ENCODE measurements around the gene IFT57. TPM values are rescaled to one million over a fixed set of nuclear protein-coding genes. Genes with fewer than 3 reads are reported as not detected.

The IFT57 gene
- total RNA-seq, 6 experiments from 2014 or later, result 53.6 to 65.3 (median 58.7) TPM

DNA sequence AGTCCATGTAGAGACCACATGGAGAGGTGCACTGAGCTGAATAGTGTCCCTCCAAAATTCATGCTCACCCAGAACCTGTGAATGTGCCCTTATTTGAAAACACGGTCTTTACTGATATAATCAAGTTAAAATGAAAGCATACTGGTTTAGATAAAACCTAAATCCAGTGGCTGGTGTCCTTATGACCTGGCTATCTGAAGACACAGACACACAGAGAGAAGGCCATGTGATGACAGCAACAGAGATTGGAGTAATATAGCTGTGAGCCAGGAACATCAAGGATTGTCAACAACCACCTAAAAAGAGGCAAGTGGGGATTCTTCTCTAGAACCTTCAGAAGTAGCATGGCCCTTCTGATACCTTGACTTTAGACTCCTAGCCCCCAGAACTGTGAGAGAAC lies 76.6 kb downstream of the IFT57 start:
- H3K27ac Mint-ChIP-seq, result no peak overlapping the region

DNA sequence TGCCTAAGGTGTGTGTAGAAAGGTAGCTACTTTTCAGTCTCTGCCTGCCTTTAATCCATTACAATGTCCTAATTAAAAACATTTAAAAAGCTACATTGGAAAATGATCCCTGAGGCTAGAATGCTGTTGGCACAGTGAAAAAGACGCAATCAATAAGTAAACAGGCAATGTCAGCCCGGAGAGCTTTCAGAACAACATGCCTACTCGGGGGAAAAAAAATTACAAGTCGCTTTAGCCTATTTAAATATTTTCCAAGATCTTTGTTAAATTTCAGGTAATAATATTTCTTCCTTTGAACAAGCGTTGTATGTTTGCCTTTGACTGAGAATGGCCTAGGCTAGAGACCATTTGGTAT lies 84.8 kb downstream of the IFT57 start:
- no peaks in the 10 kb centered on the region for H3K9me3 Mint-ChIP-seq
- H3K27me3 Mint-ChIP-seq (ENCODE audit: insufficient read depth), result peaks cover 2% of the 10 kb centered on the region
- no peak for DNase-seq
- peaks cover 21% of the 10 kb centered on the region for H3K4me1 Mint-ChIP-seq (ENCODE audit: low read depth)
- no peak overlapping the region for H3K27ac Mint-ChIP-seq
- TF ChIP-seq, protein P1, sequence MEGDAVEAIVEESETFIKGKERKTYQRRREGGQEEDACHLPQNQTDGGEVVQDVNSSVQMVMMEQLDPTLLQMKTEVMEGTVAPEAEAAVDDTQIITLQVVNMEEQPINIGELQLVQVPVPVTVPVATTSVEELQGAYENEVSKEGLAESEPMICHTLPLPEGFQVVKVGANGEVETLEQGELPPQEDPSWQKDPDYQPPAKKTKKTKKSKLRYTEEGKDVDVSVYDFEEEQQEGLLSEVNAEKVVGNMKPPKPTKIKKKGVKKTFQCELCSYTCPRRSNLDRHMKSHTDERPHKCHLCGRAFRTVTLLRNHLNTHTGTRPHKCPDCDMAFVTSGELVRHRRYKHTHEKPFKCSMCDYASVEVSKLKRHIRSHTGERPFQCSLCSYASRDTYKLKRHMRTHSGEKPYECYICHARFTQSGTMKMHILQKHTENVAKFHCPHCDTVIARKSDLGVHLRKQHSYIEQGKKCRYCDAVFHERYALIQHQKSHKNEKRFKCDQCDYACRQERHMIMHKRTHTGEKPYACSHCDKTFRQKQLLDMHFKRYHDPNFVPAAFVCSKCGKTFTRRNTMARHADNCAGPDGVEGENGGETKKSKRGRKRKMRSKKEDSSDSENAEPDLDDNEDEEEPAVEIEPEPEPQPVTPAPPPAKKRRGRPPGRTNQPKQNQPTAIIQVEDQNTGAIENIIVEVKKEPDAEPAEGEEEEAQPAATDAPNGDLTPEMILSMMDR (IDR thresholded peaks at IDR 0.05), result no peak
- H3K4me3 Mint-ChIP-seq, result no peak overlapping the region
- H3K36me3 Mint-ChIP-seq (ENCODE audit: low read depth), result no peaks in the 10 kb centered on the region

More for the DNA sequence above, 76.6 kb downstream of the IFT57 start:
- Mint-ChIP-seq H3K27me3 (ENCODE audit: insufficient read depth) (peaks cover 5% of the 10 kb centered on the region), H3K36me3 (ENCODE audit: low read depth) (peaks cover 5% of the 10 kb centered on the region; the same call in 1 of the 2 replicates), H3K9me3 (peaks cover 11% of the 10 kb centered on the region), H3K4me3 (no peak overlapping the region), H3K4me1 (ENCODE audit: low read depth) (no peaks in the 10 kb centered on the region)
- TF ChIP-seq, protein P1 (IDR thresholded peaks at IDR 0.05), result no peak
- DNase-seq, result no peak

DNA sequence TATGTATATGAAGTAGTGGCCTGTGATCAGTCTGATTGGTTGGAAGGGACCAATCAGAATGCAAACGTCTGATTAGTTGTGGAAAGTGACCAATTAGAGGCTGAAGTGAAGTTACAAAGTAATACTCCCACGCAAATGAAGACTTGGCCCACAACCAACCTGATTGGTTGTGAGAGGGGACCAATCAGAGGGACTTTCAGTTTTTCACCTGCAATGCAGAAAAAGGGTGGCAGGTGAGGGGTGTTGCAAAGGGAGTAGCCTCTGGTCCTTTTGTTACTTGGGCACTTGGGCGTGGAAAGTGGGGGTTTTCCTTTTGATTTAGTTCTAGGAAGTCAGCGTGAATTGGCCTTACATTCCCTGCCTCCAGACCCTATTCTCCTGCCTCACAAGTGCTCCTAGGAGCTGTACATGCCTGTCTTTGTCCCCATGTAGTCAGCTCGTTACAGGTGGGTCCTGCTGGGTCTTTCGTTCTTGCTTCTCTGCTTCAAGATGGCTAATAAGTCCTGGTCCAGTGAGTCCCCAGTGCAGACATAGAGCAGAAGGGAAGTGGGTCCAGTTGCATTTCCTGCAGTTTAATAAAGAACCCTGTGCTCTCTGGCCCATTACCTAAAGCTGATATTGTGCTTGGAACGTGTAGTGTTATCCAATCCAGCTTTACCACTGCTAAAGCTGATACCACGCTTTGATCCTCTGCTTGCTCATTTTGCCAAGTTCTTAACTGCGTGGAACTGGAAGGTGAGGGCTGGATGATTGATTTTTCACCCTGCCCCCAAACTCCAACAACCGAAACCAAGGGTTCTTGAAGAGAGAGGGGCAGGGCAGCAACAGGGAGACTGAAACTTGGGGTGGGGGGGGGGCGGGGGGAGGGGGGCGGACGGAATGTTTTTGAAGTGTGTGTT lies 85.4 kb downstream of the IFT57 start:
- Mint-ChIP-seq H3K4me1 (ENCODE audit: low read depth) (peaks cover 27% of the 10 kb centered on the region), H3K4me3 (no peak overlapping the region), H3K36me3 (ENCODE audit: low read depth) (no peaks in the 10 kb centered on the region), H3K27me3 (ENCODE audit: insufficient read depth) (peaks cover 1% of the 10 kb centered on the region), H3K9me3 (no peaks in the 10 kb centered on the region), H3K27ac (no peak overlapping the region)
- TF ChIP-seq, protein P1 (IDR thresholded peaks at IDR 0.05), result no peak
- DNase-seq, result no peak

DNA sequence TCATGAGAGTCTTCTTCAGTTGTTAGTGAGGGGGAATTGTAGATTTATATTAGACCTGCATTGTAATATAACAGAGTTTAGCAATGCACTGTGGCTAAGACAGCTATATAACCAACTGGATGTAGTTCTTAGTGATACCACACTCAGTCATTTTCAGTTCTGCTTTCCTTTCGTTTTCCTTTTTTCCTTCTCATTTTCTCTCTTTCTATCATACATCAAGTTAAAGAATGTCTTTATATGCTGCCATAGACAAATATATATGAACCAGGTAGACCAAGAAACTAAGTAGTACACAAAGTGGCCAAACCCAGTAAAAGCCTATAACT lies 87.7 kb downstream of the IFT57 start:
- H3K4me3 Mint-ChIP-seq, result no peak overlapping the region
- H3K9me3 Mint-ChIP-seq, result no peaks in the 10 kb centered on the region
- no peaks in the 10 kb centered on the region for H3K36me3 Mint-ChIP-seq (ENCODE audit: low read depth)
- H3K27me3 Mint-ChIP-seq (ENCODE audit: insufficient read depth), result no peaks in the 10 kb centered on the region; the same call in 1 of the 2 replicates
- DNase-seq, result no peak
- peaks cover 49% of the 10 kb centered on the region for H3K4me1 Mint-ChIP-seq (ENCODE audit: low read depth)
- TF ChIP-seq, protein P1 (IDR thresholded peaks at IDR 0.05), result no peak
- no peak overlapping the region for H3K27ac Mint-ChIP-seq

DNA sequence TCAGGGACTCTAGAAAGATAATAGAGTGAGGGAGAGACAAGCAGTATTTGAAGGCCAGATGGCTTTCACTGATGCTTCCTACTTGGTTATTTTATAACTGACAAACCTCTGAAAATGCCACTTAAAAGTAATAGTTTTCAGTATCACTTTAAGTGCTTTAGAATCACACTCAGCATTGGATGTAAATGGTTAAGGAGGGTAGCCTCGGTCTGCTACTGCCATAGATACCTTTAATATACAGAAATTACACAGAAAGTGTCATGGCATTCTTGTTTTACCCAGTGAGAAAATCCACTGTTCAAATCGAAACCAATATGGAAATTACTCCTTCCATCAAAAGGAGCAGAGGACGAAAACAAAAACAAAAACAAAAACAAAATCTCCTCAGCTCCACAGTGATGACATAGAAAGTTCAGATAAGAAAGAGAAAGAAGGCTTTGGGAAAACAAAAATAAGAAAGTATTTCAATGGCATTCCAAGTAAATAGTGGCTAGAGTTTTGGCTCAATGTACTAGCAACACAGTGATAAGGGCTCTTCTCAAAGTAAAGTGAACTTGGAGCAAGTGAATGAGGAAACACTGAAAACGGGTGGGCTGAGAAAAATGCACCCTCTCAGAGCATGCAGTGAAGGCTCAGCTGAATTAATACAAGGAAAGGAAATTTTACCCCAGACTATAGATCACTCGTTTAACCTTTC lies 88.2 kb downstream of the IFT57 start:
- Mint-ChIP-seq H3K27ac (no peak overlapping the region), H3K4me3 (no peak overlapping the region)
- DNase-seq, result no peak

More for the DNA sequence above, 88.2 kb downstream of the IFT57 start:
- Mint-ChIP-seq H3K4me1 (ENCODE audit: low read depth) (peaks cover 49% of the 10 kb centered on the region), H3K27me3 (ENCODE audit: insufficient read depth) (no peaks in the 10 kb centered on the region; the same call in 1 of the 2 replicates), H3K36me3 (ENCODE audit: low read depth) (no peaks in the 10 kb centered on the region), H3K9me3 (no peaks in the 10 kb centered on the region)
- TF ChIP-seq, protein P1 (IDR thresholded peaks at IDR 0.05), result no peak
